NCI-H2196 treated with DMSO at 0.1 percent for 48 hours (cell line): ENCODE measurements around the gene G6PC1.
"Not testable (repeated sequence)": the region's sequence is repeated elsewhere in the genome, so short reads cannot be mapped to it uniquely, and the experiment has no call there.

ENCODE experiments used
- DNase-seq: peaks from one replicate; lab custom pipeline; 2025; ENCODE audit not compliant: unreplicated experiment; lab: John Stamatoyannopoulos, UW

Gene G6PC1

DNA sequence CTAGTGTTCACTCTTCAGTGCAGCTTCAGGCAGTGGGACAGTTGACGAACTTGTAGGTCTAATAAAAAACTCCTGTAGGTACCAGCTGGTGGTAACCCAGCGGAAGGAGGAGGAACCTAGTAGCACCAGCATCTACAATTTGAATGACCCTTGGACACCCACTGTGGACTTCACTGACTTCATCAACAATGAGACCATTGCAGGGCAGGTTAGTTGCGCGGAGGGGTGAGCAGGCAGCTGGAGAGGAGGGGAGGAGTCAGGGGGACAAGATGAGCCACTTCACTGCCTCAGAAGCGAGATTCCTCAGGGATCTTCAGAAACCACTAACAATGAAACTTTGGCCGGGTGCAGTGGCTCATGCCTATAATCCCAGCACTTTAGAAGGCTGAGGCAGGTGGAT is 27.3 kb upstream of the G6PC1 start:
- no peak for DNase-seq

DNA sequence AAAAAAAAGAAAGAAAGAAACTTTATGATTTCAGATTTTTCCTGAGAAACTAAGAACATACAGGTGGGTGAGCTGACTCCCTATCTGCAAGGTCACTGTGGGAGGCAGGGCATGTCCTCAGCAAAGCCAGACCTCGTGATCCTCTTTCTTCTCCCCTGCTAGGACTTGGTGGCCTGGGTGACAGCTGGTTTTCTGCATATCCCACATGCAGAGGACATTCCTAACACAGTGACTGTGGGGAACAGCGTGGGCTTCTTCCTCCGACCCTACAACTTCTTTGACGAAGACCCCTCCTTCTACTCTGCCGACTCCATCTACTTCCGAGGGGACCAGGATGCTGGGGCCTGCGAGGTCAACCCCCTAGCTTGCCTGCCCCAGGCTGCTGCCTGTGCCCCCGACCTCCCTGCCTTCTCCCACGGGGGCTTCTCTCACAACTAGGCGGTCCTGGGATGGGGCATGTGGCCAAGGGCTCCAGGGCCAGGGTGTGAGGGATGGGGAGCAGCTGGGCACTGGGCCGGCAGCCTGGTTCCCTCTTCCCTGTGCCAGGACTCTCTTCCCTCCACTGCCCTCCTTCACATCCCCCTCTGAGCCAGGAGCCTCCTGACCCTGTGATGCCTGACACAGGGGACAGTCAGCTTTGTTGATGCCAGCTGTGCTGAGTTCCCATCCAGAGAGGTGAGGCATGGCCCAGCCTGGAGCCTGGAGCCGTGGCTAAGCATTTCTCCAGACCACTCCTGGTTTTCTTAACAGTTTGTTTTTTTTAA is 26.5 kb upstream of the G6PC1 start:
- DNase-seq, result not testable (repeated sequence)

DNA sequence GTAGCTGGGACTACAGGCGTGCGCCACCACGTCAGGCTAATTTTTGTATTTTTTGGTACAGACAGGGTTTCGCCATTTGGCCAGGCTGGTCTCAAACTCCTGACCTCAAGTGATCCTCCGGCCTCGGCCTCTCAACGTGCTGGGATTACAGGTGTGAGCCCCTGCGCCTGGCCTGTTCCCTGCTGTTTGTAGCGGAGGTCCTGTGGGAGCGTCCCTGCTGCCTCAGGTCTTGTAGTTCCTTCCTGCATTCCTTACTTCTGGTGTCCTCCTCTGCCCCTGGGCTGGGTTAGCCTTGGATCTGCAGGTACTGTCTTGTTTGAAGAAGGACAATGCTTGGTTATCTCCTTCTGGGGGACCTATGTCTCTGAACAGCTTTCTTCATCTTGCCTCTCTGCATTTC is 23.6 kb upstream of the G6PC1 start:
- no peak for DNase-seq

DNA sequence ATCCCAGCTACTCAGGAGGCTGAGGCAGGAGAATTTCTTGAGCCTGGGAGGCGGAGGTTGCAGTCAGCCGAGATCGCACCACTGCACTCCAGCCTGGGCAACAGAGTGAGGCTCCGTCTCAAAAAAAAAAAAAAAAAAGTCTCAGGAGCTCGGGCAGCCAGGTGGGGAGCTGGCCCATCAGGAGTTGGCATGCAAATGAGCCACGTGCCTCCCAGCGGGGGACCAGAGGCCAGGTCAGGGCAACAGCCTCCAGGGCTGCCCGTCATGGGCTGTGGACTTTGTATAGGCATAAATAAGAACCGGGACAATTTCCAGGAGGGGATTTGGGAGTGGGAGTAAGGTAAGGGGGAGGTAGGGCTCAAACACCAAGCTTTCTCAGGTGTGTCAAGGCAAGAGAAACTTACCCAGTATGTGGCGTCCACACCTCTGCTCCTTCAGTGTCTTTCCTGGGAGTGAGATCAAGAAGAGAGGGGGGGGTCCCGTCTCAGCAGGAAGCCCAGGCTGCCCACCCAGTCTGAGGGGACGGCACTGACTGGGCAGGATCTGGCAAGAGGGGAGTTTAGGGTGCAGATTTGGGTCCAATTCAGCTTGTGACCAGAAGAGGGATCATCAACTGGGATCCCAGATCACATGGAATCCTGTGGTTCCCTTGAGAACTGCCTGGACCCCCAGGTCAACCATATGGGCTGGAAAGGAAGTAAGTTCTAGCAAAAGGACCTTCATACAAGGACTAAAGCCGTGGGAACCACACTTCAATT is 22.3 kb upstream of the G6PC1 start:
- DNase-seq, result no peak

DNA sequence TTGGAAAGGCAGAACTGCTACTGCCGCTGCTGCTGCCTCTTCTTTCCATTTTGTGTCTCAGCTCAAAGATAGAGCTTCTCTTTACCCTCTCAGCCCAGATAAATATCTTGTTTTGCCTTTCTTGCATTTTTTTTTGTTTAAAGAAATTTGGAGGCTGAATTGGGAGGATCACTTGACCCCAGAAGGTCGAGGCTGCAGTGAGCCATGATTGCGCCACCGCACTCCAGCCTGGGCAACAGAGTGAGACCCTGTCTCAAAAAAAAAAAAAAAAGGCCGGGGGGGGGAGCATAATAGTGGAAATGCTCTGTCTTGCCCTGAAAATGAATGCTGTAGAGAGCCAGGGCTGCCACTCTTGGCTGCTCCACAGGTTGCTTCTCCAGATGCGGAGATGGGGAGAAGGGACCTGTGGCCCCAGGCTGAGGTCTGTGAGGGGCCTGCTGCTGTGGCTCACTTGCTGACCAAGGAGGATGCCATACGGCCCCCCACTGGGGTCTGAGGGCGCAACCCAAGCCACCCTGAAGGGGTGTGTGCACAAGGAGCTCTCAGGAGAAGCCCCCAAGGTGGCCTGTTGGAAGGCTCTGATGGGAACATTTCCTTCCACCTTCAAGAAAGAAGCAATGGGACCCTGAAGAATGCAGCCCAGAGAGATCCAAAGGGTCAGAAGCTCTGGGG is 21.5 kb upstream of the G6PC1 start:
- no peak for DNase-seq

DNA sequence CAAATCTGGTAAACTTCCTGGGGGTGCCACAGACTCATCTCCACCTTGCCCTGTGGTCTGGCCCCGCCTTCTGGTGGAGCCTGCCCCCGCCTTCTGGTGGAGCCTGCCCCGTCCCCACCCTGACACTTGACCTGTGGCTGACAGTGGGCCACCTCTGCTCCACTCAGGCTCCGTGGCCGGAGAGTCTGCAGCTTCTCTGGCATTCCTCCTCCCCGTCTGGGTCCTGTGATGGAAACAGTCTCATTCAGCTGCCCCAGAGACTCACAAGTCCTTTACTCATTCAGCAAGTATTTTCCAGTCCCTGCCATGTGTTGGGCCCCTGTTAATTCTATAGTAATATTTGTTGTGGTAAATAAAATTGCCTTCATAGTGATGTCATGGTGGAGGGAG is 21.0 kb upstream of the G6PC1 start:
- DNase-seq, result no peak

DNA sequence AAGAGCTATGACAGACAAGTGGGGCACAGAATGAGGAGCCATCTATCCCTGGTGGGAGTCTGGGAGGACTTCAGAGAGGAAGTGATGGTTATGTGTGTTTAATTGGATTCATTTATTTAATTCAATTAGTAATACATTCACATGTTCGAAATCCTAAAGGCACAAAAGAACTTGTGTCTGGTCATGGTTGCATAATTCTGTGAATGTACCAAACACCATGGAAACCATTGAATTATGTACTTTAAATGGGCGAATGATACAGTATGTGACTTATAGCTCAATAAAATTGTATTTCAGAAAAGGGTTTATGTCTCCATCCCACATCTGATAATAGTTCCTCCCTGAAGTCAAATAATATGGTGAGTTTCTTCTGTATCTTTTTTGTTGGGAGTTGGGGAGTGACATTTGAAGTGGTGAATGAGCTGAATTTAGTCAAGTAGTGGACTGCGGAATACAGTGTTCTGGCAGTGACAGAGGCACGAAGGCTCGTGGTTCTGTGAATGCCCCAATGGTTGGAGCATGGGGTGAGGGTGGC is 19.8 kb upstream of the G6PC1 start:
- DNase-seq, result no peak

DNA sequence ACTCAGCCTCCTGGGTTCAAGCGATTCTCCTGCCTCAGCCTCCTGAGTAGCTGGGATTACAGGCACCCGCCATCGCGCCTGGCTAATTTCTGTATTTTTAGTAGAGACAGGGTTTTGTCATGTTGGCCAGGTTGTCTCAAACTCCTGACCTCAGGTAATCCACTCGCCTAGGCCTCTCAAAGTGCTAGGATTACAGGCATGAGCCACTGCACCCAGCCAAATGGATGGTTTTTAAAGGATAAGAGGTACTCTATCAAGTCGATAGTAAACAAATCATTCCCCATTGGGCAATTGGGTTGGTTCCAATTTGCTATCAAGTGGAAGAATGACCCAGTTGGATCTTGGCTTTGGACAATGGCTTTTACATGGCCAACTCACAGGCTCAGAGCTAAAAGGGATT is 18.9 kb upstream of the G6PC1 start:
- DNase-seq, result not testable (repeated sequence)

DNA sequence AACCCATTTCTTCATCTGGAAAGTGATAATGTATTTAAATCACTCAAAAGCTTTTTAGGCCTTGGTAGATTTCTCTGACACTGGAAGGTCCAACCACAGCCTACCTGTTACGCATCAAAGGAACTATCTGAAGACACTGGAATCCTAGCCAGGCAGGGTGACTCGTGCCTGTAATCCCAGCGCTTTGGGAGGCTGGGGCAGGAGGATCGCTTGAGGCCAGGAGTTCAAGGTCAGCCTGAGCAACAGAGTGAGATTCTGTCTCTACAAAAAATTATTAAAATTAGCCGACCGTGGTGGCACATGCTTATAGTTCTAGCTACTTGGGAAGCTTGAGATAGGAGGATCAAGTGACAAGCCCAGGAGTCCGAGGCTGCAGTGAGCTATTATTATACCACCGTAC is 18.4 kb upstream of the G6PC1 start:
- DNase-seq, result no peak

DNA sequence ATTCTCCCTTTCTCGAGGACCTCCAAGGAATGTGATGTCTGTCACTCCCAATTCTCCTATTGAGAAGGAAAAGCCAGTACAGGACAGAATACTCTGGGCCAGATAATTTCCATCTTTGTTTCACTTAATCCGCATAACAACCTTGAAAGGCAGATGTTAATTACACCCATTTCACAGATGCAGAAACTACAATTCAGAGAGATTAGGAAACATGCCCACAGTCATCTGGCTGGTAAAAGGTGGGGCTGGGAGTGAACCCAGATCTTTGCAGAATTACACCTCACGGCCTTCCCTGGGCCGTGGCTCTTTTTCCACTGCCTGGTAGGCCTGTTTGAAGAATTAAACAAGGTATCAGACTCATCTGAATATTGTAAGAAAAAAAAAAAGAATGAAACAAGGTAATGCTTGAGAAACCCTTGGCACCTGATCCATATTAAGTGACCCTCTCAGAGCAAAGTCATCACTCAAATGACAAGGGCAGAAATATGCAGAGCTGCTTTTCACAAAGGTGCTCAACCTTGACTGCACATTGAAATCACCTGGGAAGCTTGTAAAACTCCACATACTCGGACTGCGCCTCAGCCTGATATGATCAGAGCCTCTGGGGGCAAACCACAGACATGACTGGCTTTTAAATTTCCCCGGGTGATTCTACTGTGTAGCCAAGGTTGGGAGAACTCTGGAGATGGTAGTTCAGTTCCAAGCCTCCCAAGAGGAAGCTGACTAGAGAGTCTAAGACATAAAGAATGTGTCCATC is 16.6 kb upstream of the G6PC1 start:
- DNase-seq, result no peak

DNA sequence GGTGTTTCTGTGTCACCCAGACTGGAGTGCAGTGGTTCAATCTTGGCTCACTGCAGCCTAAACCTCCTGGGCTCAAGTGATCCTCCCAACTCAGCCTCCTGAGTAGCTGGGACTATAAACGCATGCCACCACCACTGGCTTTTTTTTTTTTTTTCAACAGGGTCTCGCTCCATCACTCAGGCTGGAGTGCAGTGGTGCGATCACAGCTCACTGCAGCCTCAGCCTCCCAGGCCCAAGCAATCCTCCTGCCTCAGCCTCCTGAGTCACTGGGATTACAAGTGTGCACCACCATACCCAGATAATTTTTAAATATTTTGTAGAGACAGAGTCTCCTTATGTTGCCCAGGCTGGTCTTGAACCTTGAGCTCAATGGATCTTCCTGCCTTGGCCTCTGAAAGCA is 14.8 kb upstream of the G6PC1 start:
- not testable (repeated sequence) for DNase-seq

DNA sequence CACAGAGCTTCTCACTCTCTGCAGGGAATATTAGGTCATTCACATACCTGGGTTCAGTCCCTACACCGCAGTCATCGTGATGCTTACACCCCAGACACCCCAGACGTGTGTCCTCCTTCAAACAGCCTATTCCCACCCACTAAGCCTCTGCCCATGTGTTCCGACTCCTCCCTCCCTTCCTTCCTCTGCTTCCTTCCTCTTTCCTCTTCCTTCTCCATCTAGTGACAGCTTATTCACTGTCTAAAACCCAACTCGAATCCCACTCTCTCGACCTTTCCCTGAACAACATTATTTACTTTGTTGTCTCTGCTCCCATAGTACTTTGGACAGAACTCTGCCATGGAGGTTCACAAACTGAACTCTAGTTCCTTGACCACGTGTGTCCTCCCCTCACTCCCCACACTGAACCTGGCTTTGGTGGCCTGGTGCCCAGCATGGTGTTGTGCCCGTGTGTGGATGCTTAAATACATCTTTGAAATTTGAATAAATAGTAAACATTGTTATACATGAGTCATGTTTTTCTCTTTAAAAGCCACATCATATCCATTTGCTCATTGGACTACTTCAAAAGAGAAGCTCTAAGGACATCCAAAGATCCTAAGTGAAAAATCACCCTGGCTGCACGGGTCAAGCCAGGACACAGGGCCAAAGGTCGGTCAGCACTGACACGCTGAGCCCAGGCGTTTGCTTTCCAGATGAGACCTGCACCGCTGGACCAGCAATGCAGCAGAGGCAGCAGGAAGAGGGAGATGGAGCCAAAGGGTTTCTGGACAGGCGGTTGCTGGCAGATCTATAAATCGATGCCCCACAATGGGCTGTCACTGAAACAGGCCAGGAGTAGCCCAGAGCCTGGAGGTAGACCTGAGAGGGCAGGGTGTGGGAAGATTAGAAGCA is 14.1 kb upstream of the G6PC1 start:
- no peak for DNase-seq

DNA sequence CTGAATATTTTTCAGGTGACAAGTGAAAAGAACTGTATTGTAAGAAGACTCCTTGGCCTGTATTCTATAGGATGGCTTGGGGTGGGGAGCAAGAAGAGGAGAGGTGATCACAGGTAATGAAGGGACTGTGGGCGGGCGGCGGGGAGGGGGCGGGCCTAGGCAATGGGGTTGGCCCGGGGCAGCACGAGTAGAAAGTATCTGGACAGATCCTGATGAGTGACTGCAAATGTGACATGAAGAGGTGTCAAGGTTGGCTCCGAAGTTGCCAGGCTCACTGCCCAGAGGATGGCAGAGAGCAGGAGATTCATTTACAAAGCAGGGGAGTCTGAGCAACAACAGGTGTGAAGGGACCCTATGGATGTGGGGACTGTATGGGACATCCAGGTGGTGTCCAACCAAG is 10.8 kb upstream of the G6PC1 start:
- DNase-seq, result no peak

DNA sequence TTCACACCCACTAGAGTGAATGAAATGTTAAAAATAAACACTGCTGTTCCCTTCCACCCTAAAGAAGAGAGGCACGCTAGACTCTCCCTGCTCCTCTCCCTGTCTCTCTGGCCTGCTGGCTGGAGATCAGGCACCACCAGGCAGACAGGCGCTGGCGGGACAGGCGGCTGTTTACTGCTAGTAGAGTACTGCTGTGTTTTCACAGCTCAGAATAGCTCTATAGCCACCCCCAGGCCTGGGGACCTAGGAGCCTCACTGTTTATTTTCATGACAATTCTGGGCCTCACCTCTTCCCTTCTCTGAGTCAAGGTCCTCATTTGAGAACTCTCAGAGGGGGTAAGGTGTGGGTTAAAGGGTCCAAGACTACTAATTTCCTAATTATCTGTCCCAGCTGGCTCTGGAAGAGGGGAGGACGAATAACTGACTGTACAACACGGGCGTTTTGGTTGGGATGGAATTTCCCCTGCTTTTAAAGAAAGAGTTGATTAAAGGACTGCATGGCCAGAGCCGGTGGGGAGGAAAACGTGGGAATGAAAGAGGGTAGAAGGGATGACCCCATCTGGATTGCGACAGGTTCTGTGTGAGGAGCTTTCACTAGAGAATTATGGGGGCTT is 9.0 kb upstream of the G6PC1 start:
- DNase-seq, result no peak

DNA sequence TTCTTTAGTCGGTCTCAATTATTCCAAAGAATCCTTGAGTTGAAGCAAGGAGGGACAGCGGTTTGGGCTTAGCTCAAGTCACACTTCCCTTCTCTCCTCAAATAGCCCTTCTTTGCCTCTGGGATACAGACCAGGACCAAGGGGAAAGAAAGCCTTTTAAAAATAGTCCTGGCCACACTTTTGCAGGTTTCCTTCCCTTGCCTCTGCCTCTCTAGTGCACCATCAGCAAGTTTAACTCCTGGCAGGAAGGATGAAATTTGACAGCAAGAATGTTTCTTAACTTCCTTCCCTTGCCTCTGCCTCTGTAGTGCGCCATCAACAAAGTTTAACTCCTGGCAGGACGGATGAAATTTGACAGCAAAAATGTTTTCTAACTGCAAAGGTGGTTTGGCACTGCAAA is 7.2 kb upstream of the G6PC1 start:
- DNase-seq, result no peak

DNA sequence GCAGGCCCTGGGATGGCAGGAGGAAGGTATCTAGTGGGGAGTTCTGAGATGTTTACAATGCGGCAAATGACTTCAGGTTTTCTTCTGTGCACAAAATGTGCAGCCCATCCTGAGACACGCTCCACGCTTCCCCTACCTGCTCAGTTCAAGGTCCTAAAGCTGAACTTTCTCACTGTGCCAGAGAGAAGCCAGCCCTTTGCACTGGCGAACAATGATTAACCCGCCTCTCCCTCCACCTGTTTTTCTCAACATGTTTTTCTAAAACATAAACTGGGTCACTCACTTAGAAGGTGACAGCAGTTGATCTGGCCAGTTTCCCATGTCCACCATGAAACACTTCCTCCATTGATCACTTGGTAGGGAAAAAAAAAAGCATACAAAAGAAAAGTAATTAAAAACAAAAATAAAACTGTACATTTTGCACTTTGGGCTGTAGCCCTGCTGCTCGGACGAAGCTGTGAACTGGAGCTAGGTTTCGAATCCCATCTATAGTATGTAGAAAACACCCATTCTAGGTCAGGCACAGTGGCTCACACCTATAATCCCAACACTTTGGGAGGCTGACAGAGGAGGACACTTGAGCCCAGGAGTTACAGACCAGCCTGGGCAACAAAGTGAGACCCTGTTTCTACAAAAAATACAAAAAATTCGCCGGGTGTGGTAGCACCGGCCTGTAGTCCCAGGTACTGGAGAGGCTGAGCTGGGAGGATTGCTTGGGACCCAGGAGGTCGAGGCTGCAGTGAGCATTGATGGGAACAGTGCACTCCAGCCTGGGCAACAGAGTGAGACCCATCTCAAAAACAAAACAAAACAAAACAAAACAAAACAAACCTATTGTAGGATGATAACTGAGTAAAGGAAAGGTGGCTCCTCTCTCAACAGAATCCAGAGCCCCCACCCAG is 6.1 kb upstream of the G6PC1 start:
- DNase-seq, result no peak

DNA sequence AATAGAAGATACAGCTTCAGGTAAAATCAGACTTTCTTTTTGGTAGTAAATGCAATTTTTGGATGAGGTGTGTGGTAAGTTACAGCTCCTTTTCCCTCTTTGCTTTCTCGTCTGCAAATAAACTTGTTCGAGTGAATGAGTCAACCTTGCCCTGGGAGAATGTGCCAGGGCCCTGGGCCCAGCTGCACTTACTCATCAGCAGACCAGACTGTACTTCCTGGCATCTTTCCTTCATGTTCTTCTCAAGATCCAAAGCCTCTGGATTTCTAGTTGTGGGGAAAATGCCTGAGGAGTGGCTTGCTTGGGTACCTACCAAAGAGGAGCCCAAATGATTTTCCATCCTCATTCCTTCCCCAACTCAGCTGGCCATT is 5.4 kb upstream of the G6PC1 start:
- DNase-seq, result no peak

DNA sequence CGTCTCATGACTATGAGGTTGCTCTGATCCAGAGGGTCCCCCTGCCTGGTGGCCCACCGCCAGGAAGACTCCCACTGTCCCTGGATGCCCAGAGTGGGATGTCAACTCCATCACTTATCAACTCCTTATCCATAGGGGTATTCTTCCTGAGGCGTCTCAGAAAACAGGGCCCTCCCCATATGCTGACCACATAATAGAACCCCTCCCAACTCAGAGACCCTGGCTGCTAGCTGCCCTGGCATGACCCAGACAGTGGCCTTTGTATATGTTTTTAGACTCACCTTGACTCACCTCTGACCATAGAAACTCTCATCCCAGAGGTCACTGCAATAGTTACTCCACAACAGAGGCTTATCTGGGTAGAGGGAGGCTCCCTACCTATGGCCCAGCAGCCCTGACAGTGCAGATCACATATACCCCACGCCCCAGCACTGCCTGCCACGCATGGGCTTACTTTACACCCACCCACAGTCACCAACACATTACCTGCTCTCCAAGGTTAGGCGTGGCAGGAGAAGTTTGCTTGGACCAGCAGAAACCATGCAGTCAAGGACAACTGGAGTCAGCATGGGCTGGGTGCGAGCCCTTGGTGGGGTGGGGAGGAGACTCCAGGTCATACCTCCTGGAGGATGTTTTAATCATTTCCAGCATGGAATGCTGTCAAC is 2.3 kb upstream of the G6PC1 start:
- no peak for DNase-seq
